Activated naive CD4-positive, alpha-beta T cell treated with anti-CD3 and anti-CD28 coated beads for 36 hours (primary cell): ENCODE data around the gene MUC6. TPM values are rescaled to one million over a fixed set of nuclear protein-coding genes. Genes with fewer than 3 reads are reported as not detected.

ENCODE experiments used
- CTCF ChIA-PET: fragments of 350-600 bp; sonication (Branson Sonifier 250); formaldehyde crosslinking; loops from one replicate; lab custom pipeline; 2021; ENCODE audit warnings: antibody characterized with exemption; lab: Charles Lee
- DNase-seq: peaks from one replicate; pipeline ENCODE4 v3.0.0-alpha.2; 2020
- H3K27ac Mint-ChIP-seq: one replicate; pipeline ENCODE4 v1.8.0; 2021; ENCODE audit warnings: mild to moderate bottlenecking, mixed read lengths
- H3K27me3 Mint-ChIP-seq: one replicate; pipeline ENCODE4 v1.8.0; 2021; ENCODE audit warnings: low read depth, mixed read lengths
- H3K36me3 Mint-ChIP-seq: one replicate; pipeline ENCODE4 v1.8.0; 2021; ENCODE audit warnings: low read depth, mixed read lengths
- H3K4me1 Mint-ChIP-seq: one replicate; pipeline ENCODE4 v1.8.0; 2021; ENCODE audit warnings: low read depth, mixed read lengths
- H3K4me3 Mint-ChIP-seq: one replicate; pipeline ENCODE4 v1.8.0; 2021; ENCODE audit warnings: mild to moderate bottlenecking, moderate library complexity, mixed read lengths
- H3K9me3 Mint-ChIP-seq: one replicate; pipeline ENCODE4 v1.8.0; 2021; ENCODE audit warnings: mixed read lengths
- intact Hi-C: fragments of 100-400 bp; cut with micrococcal nuclease; formaldehyde crosslinking; loops from one replicate; pipeline ENCODE4 v1.15.1; 2023
- total RNA-seq, 2 experiments: library from RNA; stranded (reverse); gene quantifications; one replicate each; pipeline ENCODE4 v1.2.3, GENCODE V29; 2021

The MUC6 gene
- not detected for total RNA-seq

- intact Hi-C loops = no loop called here
- Mint-ChIP-seq H3K27me3 (no peaks in the 10 kb centered on the region), H3K36me3 (no peaks in the 10 kb centered on the region), H3K4me3 (no peak within 1 kb of the TSS), H3K9me3 (peaks cover 3% of the 10 kb centered on the region), H3K27ac (no peak within 1 kb of the TSS), H3K4me1 (no peaks in the 10 kb centered on the region)
- CTCF ChIA-PET = no interaction called here
- no peak for DNase-seq
Observed at GRCh38 chr11:1036303-1036923, at the start of gene MUC6. TSS of gene MUC6 (minus strand) at chr11:1036718. CDS start at chr11:1036655, 63 bp downstream.

GRCh38 chr11:1085440-1086170, 49.1 kb upstream of the MUC6 start:
- intact Hi-C loops = no loop called here
- DNase-seq = no peak
- CTCF ChIA-PET = no interaction called here

DNA sequence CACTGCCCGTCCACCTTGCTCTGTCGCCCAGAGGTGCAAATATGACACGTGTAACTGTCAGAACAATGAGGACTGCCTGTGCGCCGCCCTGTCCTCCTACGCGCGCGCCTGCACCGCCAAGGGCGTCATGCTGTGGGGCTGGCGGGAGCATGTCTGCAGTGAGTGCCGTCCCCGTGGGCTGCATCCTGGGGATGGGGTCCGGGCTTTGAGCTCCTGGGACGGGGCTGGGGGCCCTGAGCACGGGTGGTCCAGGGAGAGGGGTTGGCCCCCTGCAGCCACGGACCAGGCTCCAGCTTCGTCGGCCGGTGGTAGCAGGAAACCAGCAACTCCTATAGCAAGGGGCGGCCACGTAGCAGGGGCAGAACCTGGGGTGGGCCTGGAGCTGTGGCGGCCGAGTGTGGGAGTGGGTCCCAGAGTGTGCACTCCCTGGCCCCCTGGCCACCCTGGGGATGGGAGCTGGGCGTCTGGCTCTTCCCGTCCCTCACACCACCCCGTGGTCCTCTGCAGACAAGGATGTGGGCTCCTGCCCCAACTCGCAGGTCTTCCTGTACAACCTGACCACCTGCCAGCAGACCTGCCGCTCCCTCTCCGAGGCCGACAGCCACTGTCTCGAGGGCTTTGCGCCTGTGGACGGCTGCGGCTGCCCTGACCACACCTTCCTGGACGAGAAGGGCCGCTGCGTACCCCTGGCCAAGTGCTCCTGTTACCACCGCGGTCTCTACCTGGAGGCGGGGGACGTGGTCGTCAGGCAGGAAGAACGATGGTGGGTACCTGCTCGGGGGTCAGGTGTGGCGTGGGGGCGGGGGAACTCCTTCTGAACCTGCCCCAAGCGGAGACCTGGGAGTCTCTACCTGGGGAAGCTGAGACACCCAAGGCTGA, 48.3 kb upstream of the MUC6 start:
- Mint-ChIP-seq H3K27me3 (no peaks in the 10 kb centered on the region), H3K4me3 (no peak overlapping the region), H3K4me1 (no peaks in the 10 kb centered on the region), H3K36me3 (no peaks in the 10 kb centered on the region), H3K9me3 (no peaks in the 10 kb centered on the region), H3K27ac (no peak overlapping the region)
- CTCF ChIA-PET = no interaction called here
- no peak for DNase-seq
- intact Hi-C loops = no loop called here

More at GRCh38 chr11:1085440-1086170, 49.1 kb upstream of the MUC6 start:
- no peaks in the 10 kb centered on the region for H3K27me3 Mint-ChIP-seq
- H3K9me3 Mint-ChIP-seq = no peaks in the 10 kb centered on the region
- no peak overlapping the region for H3K4me3 Mint-ChIP-seq
- no peaks in the 10 kb centered on the region for H3K4me1 Mint-ChIP-seq
- no peaks in the 10 kb centered on the region for H3K36me3 Mint-ChIP-seq
- H3K27ac Mint-ChIP-seq = no peak overlapping the region

DNA sequence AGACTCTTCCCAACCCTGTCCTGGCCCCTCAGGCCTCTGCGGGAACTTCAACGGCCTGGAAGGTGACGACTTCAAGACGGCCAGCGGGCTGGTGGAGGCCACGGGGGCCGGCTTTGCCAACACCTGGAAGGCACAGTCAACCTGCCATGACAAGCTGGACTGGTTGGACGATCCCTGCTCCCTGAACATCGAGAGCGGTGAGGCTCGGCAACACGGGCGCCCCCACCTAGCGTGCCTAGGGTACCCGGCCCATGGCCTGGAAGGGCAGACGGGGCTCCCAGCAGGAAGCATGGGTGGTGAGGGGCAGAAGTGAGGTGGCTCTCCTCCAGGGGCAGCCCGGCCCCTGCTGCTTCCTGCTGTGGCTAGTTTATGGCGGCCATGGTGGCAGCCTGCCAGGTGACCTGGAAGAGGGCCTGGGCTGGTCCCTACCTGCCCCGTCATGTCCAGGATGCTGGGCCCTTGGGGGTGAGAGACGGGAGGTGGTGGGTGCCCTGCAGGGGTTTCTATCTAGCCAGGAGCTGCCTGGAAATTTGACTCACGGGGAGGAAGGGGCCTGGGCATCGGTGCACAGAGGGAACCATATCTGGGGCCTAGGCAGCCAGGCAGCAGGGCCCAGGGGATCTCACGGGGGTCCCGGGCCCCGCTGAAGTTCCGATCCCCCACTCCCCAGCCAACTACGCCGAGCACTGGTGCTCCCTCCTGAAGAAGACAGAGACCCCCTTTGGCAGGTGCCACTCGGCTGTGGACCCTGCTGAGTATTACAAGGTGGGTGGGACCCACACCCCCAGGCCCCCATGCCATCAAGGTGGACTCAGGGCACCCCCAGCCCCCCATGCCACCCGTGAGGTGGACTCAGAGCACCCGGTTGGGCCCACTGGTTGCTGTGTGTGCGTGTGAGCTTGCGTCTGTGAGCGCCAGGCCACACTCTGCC, 47.4 kb upstream of the MUC6 start:
- H3K4me3 Mint-ChIP-seq = no peak overlapping the region
- no peak overlapping the region for H3K27ac Mint-ChIP-seq
- no peaks in the 10 kb centered on the region for H3K36me3 Mint-ChIP-seq
- H3K27me3 Mint-ChIP-seq = no peaks in the 10 kb centered on the region
- no peaks in the 10 kb centered on the region for H3K4me1 Mint-ChIP-seq
- no peak for DNase-seq
- H3K9me3 Mint-ChIP-seq = no peaks in the 10 kb centered on the region
- CTCF ChIA-PET = no interaction called here
- intact Hi-C loops = no loop called here

DNA sequence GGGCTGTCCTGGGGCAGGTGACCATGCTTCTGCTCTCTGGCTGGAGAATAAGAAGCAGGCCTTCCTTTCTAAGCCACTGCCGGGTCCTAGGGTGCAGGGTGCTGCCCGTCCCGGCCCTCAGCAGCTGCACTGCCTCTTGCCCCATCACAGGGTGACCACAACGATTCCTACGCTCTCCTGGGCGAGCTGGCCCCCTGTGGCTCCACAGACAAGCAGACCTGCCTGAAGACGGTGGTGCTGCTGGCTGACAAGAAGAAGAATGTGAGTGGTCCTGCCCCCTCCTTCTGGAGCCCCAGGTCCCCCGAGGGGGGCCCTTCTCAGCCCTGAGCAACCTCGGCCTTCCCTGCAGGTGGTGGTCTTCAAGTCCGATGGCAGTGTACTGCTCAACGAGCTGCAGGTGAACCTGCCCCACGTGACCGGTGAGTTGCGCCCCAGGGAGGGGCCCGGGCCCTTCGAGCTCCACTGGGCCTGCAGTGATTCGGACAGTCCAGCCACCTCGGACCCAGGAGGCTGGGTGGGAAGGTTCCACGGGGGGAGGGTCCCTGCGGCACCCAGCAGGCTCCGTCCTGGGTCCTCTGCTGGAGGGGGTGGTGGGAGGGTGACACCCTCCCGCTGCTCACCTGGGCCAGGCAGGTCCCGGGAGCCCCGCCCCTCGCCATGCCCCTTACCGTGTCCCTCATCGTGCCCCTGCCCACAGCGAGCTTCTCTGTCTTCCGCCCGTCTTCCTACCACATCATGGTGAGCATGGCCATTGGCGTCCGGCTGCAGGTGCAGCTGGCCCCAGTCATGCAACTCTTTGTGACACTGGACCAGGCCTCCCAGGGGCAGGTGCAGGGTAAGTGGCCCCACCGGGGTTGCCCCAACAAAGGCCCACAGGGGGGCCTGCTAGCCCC, 46.5 kb upstream of the MUC6 start:
- no peaks in the 10 kb centered on the region for H3K36me3 Mint-ChIP-seq

GRCh38 chr11:1082346-1082727, 45.8 kb upstream of the MUC6 start:
- H3K4me3 Mint-ChIP-seq = no peak overlapping the region
- no peaks in the 10 kb centered on the region for H3K27me3 Mint-ChIP-seq
- intact Hi-C loops = no loop called here
- no peak for DNase-seq
- no peak overlapping the region for H3K27ac Mint-ChIP-seq
- no peaks in the 10 kb centered on the region for H3K36me3 Mint-ChIP-seq
- CTCF ChIA-PET = no interaction called here
- no peaks in the 10 kb centered on the region for H3K9me3 Mint-ChIP-seq
- H3K4me1 Mint-ChIP-seq = no peaks in the 10 kb centered on the region

More for the DNA sequence above, 46.5 kb upstream of the MUC6 start:
- intact Hi-C loops = no loop called here
- no peaks in the 10 kb centered on the region for H3K4me1 Mint-ChIP-seq
- DNase-seq = no peak
- H3K27me3 Mint-ChIP-seq = no peaks in the 10 kb centered on the region
- no peak overlapping the region for H3K27ac Mint-ChIP-seq
- no peak overlapping the region for H3K4me3 Mint-ChIP-seq
- H3K9me3 Mint-ChIP-seq = no peaks in the 10 kb centered on the region
- CTCF ChIA-PET = no interaction called here

DNA sequence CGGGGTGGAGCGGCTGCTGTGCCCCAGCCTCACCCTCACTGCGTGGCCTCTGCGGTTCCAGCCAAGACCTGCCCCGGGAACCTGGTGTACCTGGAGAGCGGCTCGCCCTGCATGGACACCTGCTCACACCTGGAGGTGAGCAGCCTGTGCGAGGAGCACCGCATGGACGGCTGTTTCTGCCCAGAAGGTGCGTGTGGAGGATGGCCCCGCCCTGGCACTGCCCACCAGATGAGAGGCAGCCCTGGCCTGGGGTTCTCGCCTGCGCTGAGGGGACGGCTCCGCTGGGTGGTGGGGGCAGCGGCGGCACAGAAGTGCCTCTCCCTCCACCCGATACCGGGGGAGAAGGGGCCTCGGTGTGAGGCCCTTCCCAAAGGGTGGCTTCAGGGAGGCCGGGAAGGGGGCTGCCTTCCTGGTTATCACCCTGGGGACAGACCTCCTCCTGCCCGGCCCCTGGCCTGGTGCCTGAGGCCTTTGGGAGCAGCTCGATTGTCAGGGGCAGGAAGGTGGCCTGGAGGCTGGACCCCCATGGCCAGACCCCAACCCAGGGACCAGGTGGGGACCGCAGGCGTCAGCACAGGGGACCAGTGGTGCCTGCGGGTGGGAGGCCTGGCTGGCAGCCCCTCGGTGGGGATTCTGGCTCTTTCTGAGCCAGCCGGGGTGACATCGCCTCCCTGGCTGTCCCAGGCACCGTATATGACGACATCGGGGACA, 45.2 kb upstream of the MUC6 start:
- Mint-ChIP-seq H3K27me3 (no peaks in the 10 kb centered on the region), H3K36me3 (no peaks in the 10 kb centered on the region), H3K27ac (no peak overlapping the region), H3K9me3 (no peaks in the 10 kb centered on the region), H3K4me1 (no peaks in the 10 kb centered on the region), H3K4me3 (no peak overlapping the region)
- CTCF ChIA-PET = no interaction called here
- no peak for DNase-seq
- intact Hi-C loops = no loop called here

GRCh38 chr11:1078191-1078601, 41.7 kb upstream of the MUC6 start:
- Mint-ChIP-seq H3K27ac (no peak overlapping the region), H3K27me3 (no peaks in the 10 kb centered on the region), H3K4me3 (no peak overlapping the region), H3K4me1 (no peaks in the 10 kb centered on the region), H3K36me3 (no peaks in the 10 kb centered on the region), H3K9me3 (no peaks in the 10 kb centered on the region)
- DNase-seq = no peak
- CTCF ChIA-PET = no interaction called here
- intact Hi-C loops = no loop called here

DNA sequence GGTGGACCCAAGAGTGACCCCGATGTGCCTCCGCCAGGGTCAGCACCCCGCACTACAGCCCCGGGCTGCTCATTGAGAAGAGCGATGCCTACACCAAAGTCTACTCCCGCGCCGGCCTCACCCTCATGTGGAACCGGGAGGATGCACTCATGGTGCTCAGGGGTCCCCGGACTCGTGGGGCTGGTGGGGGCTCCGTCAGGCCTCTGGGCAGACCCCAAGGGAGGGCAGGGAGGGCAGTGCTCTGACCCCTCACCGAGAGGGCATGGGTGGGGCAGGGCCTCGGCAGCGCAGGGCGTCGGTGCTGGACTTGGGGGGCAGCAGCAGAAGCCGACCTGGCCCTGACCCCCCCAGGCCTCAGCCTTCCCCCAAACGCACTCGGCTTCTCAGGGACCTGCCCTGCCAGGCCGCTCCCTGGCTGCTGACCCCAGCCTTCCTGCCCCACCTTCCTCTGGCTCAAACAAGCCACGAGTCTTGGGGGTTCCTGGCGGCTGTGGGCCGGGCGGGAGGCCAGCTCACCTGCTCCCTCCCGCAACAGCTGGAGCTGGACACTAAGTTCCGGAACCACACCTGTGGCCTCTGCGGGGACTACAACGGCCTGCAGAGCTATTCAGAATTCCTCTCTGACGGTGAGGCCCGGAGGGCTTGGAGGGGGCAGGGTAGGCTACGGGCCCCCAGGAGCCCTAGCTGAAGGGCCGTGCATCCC, 41.0 kb upstream of the MUC6 start:
- CTCF ChIA-PET = no interaction called here
- no peak for DNase-seq
- Mint-ChIP-seq H3K36me3 (no peaks in the 10 kb centered on the region), H3K4me1 (no peaks in the 10 kb centered on the region), H3K9me3 (no peaks in the 10 kb centered on the region), H3K27ac (no peak overlapping the region), H3K27me3 (no peaks in the 10 kb centered on the region), H3K4me3 (no peak overlapping the region)
- intact Hi-C loops = no loop called here

GRCh38 chr11:1077033-1077416, 40.5 kb upstream of the MUC6 start:
- no peaks in the 10 kb centered on the region for H3K9me3 Mint-ChIP-seq
- intact Hi-C loops = no loop called here
- H3K27ac Mint-ChIP-seq = no peak overlapping the region
- DNase-seq = no peak
- no peaks in the 10 kb centered on the region for H3K27me3 Mint-ChIP-seq
- H3K4me1 Mint-ChIP-seq = no peaks in the 10 kb centered on the region
- H3K36me3 Mint-ChIP-seq = no peaks in the 10 kb centered on the region
- no peak overlapping the region for H3K4me3 Mint-ChIP-seq
- CTCF ChIA-PET = no interaction called here
